HG03097 (cell line): Measurements from ENCODE around the gene SPATS1.
"Not testable (repeated sequence)": the region's sequence is repeated elsewhere in the genome, so short reads cannot be mapped to it uniquely, and the experiment has no call there.

ENCODE experiments used
- ATAC-seq: cut with Tn5 transposase; IDR thresholded peaks from one replicate; pipeline ENCODE4 v1.9.1; 2021; ENCODE audit not compliant: unreplicated experiment, low FRiP score

Gene SPATS1

DNA sequence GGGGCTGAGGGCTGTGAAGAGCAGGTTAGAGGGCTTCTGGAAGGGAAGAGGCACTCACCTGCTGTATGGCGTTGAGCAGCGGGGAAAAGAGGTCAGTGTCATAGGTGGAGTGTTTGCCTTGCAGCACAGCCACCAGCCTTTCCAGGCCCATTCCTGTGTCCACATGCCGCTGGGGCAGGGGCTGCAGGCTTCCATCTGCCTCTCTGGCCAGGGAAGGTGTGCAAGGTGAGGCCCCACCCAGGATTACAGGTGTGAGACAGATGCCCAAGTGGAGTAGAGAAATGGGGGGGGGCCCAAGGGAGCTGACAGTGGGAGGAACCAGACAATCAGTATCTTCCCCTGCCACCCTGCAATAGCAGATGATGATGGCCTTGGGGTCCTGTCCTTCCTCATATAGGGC lies 32.2 kb upstream of the SPATS1 start:
- no peak for ATAC-seq

DNA sequence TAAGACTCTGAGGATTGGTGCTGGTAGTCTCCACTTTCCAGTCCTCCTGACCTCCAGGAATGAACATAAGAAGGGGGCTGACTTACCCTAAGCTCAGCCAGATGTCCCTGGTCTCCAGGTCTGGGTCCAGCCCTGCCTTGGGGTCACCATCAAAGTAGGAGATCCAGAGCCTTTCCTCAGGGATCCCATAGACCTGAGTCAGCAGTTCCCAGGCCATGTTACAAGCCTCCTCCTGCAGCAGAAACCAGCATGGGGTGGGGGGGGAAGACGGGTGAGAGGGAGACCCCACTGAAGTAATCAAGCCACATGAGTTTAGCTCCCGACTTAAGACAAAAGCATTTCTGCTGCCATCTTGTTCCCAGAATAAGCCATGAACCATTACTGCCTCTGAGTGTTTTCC lies 31.1 kb upstream of the SPATS1 start:
- ATAC-seq: no peak

DNA sequence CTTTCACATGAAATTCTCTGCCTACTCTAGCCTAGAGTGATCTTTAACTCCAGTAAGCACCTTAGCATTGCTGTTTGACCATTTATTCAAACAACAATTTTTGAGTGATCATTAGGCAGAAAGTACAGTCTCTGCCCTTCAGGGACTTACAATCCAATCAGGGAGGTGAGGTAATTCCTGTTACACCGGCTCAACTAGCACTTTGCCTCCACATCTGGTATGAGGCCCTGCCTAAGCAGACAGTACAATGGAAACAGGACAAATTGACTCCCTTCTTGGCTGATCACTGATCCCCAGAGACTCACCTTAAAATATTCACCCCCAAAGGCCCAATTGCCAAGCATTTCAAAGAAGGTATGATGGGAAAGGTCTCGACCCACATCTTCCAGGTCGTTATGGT lies 30.7 kb upstream of the SPATS1 start:
- no peak for ATAC-seq

DNA sequence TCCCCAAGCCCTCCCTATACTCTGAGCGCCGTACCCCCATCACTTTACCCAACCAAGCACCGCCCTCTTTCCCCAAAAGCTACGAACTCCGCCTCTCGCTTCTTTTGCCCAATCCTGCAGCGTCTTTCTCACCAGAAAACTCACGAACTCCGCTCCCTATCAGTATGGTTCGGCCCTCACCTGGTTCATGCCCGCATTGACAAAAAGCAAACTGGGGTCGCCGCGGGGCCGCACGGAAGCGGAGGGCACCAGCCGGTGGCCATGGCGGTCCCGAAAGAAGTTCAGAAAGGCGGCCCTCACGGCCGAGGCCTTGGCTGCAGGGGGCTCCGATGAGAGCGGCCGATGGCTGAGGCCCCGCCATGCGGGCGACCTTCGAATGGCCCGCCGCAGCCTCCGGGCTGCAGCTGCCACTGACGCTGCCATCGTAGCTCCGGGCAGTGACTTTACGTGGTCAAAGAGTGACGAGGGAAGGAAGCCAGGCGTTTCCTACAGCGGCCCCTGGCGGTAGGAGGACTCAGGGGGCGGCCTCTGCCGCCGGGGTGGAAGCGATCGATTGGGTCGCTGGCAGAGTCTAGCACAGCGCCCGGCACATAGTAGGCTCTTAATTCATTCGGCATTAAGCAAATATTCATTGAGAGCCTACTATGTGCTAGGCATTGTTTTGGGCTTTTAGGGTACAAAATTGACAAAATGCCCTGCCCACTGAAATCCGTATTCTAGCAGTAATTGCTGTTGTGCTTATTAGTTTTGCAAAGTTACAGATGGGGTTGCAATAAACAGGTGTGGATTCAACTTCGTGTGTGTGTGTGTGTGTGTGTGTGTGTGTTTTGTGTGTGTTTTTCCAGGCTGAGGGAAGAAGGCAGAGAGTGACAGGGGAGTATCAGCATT lies 29.3 kb upstream of the SPATS1 start, which contains the start of gene AARS2:
Gene AARS2, minus strand, starts transcription at position 447 of the 888 bp plus-strand sequence. Its CDS starts 24 bp downstream, at position 423.
- peak; percentile 89 for ATAC-seq

DNA sequence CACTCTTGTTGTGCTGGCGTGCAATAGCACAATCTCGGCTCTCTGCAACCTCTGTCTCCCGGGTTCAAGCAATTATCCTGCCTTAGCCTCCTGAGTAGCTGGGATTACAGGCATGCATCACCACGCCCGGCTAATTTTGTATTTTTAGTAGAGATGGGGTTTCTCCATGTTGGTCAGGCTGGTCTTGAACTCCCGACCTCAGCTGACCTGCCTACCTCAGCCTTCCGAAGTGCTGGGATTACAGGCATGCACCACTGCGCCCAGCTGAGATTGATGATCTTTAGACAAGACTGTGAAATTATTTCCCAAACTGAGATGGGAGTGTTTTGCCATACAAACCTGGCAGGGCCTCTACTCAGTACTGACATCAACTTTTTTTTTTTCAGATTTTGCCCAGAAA lies 27.8 kb upstream of the SPATS1 start:
- not testable (repeated sequence) for ATAC-seq

DNA sequence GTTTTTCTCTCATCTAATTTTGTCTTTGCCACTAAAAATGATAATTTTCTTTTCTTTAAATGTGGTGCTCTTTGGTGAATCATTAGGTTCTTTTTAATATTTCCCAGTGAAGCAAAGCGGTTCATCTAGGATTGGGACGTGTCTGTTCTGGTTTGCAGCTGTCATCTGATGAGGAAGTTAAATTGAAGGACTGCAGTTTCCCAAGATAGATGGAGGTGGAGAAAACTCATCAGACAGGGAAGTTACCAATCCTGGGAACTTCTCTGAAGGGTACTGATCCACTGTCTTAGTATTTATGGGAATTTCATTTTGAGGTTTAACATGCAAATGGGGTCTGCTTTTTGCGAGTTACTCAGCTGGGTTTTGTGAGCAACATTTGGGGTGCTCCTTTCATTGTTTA lies 26.9 kb upstream of the SPATS1 start:
- no peak for ATAC-seq

DNA sequence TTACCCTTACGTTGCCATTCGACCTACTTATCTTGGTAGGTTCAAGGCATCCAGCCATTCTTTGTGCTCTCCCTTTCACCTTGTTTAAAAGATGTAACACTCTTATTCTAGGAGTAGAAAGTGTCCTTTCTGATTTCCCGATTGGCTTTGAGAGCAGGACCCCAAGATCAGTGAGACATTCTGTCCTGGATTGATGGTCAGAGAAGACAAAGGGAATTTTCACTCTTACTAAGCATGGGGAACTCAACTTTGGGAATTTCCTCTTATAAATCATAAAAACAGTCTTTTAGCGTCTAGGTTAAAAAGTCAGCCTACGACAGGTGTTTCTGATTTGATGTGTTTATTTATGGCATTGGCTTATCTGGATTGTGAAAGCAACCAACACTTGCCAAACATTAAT lies 26.5 kb upstream of the SPATS1 start:
- ATAC-seq: no peak

DNA sequence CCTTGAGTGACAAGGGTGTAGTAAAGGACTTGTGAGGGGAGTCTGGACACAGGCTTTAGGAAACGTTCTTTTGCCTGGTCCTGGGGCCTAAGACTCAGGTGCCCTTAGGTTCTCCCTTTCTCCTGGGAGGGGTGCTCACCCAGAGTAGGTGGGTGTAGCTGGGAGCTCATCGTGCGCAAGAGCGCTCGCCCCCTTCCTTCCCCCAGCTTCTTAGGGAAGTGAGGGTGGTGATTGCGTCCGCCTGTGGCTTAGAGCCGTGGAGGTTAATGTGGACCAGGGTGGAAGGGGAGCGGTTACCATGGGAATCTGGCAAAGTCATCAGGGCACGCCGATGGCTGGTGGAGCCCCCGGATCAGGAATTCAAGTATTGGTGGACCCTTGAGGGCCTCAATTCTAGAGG lies 26.0 kb upstream of the SPATS1 start:
- no peak for ATAC-seq

DNA sequence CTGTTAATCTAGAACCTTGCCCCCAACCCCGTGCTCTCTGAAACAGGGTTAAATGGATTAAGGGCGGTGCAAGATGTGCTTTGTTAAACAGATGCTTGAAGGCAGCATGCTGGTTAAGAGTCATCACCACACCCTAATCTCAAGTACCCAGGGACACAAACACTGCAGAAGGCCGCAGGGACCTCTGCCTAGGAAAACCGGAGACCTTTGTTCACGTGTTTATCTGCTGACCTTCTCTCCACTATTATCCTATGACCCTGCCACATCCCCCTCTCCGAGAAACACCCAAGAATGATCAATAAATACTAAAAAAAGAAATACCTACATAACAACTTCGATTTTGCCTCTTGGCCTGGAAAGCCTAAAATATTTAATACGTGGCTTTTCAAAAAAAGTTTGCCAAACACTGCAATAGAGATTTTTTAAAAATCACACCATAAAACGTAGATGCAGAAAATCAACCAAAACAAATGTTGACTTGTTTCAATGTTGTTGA lies 25.3 kb upstream of the SPATS1 start:
- ATAC-seq: not testable (repeated sequence)

DNA sequence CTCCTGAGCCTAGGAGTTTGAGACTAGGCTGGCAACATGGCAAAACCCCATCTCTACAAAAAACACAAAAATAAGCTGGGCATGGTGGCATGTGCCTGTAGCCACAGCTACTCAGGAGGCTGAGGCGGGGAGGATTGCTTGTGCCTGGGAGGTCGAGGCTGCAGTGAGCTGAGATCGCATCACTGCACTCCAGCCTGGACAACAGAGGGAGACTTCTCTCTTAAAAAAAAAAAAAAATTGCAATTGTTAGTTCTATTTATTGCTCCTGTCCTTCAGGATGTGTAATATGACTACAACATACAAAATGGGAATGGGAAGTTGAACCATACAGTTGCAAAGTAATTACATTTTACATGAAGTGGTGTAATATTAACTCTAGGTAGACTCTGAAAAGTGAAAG lies 21.2 kb upstream of the SPATS1 start:
- no peak for ATAC-seq

DNA sequence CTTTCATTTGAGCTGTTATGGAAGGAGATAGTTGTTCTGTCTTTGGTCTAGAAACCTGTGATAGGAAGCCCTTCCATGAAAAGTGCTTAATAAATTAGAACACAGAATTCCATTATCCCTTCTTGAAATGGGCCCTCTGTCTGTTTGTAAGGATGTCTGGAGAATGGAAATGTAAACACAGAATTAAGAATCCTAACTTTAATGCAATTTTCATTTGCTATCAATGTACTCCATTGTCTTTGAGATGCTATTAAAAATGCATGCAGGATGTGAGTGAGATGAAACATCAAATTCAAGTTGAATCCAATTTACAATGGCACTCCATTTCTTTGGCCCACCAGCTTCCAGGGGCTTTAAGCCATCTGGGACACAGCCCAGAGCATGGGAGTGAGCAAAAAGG lies 15.4 kb upstream of the SPATS1 start:
- ATAC-seq: no peak

DNA sequence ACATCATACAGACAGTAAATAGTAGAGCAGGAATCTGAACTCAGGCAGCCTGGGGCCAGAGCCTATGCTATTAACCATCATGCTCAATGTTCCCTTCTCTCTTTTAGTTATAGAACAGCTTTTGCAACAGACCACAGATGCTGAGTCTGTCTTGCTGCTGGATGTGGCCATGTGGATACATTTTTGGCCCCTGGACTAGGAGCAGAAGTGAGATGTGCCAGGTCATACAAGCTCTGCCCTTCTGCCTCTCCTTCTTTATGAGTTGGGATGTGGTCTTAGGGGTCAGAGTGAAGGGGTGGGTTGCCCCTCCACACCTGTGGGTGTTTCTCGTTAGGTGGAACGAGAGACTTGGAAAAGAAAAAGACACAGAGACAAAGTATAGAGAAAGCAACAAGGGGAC lies 14.7 kb upstream of the SPATS1 start:
- no peak for ATAC-seq

DNA sequence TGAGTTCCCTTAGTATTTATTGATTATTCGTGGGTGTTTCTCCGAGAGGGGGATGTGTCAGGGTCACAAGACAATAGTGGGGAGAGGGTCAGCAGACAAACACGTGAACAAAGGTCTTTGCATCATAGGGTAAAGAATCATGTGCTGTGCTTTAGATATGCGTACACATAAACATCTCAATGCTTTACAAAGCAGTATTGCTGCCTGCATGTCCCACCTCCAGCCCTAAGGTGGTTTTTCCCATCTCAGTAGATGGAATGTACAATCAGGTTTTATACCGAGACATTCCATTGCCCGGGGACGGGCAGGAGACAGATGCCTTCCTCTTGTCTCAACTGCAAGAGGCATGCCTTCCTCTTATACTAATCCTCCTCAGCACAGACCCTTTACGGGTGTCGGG lies 14.2 kb upstream of the SPATS1 start:
- not testable (repeated sequence) for ATAC-seq

DNA sequence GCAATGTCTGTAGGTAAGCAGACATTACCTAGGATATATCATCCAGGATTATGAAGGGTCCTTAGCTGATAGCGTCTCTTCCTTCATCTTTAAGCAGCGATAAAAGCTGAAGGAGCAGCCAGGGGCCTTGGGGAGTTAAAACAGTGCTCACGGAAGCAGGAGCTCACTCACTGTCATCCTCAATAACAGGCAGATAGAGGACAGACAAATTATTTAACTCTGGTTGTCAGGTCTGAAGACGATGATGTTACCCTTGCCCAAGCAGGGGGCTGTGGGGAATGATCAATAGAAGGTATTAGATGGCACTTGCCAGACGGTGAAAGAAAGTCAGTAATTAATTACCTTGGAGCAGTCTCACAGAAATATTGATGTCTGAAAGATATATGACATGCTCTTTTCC lies 12.6 kb upstream of the SPATS1 start:
- no peak for ATAC-seq

DNA sequence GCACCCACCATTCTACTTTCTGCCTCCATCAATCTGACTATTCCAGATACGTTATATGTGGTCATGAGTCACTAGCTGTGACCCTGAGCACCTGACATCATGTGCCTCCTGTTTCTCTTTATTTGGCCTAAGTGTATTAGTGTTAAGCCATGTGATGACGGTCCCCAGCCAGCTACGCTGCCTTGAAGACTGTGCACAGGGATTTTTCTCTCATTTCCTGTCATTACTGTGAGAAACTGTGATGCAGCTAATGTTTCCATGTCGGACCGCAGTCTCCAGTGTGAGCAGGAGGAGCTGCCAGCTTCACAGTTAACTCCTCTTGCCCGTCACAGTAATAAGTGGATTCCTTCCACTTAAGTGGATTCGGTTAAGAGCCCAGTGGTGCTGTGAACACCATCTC lies 9.9 kb upstream of the SPATS1 start:
- no peak for ATAC-seq

DNA sequence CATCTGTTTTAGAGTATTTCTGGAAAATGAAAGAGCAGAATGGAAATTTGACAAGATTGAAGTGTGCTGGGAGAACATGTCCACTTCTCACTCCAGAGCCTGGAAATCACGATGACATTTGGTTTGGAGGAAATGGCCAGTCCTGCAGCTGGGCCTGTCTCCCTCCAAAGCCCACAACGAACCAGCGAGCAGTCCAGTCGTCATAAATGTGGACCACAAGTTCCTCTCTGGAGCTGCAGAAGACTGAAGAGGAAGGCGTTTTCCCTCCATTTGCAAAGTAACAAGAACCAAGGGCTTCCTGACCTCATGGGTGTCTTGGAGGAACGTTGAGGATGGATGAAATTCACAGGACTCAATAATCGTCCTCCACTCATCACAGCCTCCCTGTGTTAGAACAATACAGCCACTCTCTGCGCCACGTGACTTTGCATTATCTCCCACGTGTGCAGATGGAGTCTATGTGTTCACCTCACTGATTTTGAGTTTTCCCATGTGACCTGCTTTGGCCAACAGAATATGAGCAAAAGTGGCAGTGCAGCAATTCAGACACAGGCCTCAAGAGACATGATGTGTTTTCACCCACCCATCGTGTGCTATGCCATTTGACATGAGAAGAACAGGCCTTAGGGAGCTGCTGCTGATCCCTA lies 9.1 kb upstream of the SPATS1 start:
- no peak for ATAC-seq

DNA sequence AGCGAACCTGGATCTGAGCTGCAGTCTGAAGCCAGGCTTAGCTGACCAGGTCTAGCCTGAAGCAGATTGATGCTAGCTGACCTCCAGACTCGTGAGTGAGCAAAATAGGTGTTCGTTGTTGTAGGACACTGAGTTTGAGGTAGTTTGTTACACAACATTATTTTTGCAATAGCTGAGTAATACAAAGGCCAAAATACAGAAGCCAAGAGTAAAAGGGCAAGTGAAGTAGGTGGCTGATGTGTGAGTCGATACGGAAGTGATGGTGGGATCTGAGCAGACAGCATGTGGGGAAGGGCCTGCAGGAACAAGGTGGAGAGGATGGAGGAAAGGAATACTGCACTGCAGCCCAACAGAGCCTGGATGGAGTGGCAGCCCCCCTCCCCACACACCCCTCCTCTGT lies 8.5 kb upstream of the SPATS1 start:
- ATAC-seq: no peak

DNA sequence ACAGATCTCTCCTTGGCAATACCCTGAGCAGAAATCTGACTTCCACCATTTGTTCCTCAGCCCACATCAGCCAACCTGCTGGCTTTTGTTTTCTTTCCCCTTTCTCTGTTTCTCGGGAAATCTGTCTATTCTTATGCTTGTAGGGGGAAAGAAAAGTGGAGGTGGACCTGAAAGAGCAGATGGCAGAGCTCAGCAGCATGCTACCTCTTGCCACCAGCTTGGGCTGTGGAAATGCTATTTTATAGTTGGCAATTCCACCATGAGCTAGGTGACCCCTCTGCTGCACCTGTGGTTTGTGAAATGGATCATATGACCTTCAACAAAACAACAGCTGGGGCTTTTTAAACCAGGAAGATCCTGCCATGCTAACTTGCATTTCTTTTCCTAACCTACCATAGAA lies 6.8 kb upstream of the SPATS1 start:
- no peak for ATAC-seq

DNA sequence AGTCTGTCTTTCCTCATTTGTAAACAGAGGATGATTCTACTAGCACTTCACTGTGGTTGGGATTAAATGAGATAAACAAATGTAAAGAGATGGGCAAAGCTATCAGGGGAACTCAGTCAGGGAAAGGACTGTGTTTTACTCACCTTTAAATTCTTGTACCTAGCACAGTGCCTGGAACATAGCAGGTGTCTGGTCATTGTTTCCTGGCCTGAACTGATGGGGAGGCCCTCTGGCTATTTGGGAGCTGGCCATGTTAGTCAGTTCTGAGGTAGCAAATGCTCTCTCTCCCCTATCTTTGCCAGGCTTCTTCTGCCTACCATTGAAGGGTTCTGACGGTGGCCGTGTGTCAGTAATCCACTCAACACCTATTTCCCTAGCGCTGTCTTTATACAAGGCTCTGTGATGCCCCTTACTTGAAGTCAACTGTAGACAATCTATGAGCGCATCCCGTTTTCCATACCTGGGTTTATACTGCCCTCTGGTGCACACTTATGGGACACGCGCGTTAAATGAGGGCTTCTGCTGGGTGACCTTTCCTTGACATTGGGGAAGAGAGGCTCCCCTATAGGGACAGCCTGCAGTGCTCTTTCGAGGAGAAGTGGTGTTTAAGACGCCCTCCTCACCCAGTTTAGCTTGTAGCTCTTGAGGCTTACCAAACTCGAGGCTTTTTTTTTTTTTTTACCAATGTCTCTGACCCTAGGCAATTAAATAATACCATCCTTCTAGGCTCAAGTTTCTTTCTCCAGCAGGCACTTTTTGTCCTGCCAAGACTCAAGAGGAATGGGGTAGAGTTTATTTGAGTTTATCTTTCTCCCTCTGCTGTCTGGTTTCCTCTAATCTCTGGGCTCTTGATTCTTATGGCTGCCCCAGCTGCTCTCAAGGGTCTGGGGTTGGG lies 4.0 kb upstream of the SPATS1 start:
- ATAC-seq: peak; percentile 56

DNA sequence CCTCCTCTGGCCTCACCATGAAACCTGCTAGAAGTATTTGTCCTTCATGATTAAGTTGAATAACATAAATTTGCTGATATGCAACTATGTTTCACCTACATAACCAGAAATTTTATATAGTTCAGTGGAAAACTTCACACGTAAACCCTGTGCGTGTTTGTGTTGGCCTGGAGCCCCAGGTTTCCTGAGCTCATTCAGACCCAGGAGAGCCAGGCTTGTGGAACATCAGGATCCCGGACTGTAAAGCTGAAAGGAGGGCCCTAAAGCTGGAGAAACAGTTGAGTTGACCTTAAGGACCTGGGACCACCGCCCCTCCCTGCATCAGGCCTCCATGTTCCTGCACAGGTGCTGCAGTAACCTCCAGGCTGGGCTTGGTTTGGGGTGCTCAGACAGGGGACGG lies 3.1 kb upstream of the SPATS1 start:
- ATAC-seq: no peak
